GM23338 (cell line): ENCODE measurements around the gene EEF1E1.

Source experiments
- CREB1 ChIP-seq: fragments of 250-450 bp; sonication (Bioruptor Pico); IDR thresholded peaks from 2 replicates; pipeline ENCODE4 v1.5.0; 2020; ENCODE audit warnings: low read depth, mild to moderate bottlenecking, moderate library complexity
- EZH2 ChIP-seq: fragments of 200-600 bp; sonication (generic); IDR thresholded peaks from one replicate; pipeline ENCODE4 v1.8.0; 2017; ENCODE audit warnings: antibody characterized with exemption, mild to moderate bottlenecking, low read depth; ENCODE audit not compliant: unreplicated experiment
- EZH2phosphoT487 ChIP-seq: fragments of 200-600 bp; sonication (generic); IDR thresholded peaks from one replicate; pipeline ENCODE4 v1.8.1; 2018; ENCODE audit warnings: antibody characterized with exemption; ENCODE audit not compliant: unreplicated experiment
- JUNB ChIP-seq: IDR thresholded peaks from one replicate; pipeline ENCODE4 v1.6.1; 2016; ENCODE audit warnings: antibody characterized with exemption; ENCODE audit not compliant: unreplicated experiment
- NANOG ChIP-seq: IDR thresholded peaks from 2 replicates; pipeline ENCODE4 v1.6.1; 2016; ENCODE audit warnings: antibody characterized with exemption, borderline replicate concordance
- POLR2AphosphoS5 ChIP-seq: IDR thresholded peaks from 2 replicates; pipeline ENCODE4 v1.6.1; 2016; ENCODE audit warnings: antibody characterized with exemption, low read depth
- ZNF114 ChIP-seq: fragments of 250-450 bp; sonication (Bioruptor Pico); IDR thresholded peaks from 2 replicates; pipeline ENCODE4 v1.5.0; 2020; ENCODE audit warnings: mild to moderate bottlenecking, moderate library complexity
- ZNF331 ChIP-seq: fragments of 250-450 bp; sonication (Bioruptor Pico); IDR thresholded peaks from 2 replicates; pipeline ENCODE4 v1.5.0; 2020; ENCODE audit warnings: low read depth, mild to moderate bottlenecking, moderate library complexity
- ZNF462 ChIP-seq: fragments of 250-450 bp; sonication (Bioruptor Pico); IDR thresholded peaks from 2 replicates; pipeline ENCODE4 v1.5.0; 2020; ENCODE audit warnings: mild to moderate bottlenecking, moderate library complexity
- TF ChIP-seq, protein P1 (sequence below), 2 experiments: fragments of 200-600 bp in 1 of 2; sonication (generic) in 1 of 2; conservative IDR thresholded peaks; 2 replicates each; pipeline versions ENCODE4 v1.5.1 to v1.6.1; 2016 to 2017; ENCODE audit warnings: antibody characterized with exemption in 2 of 2, low read depth in 2 of 2, mild to moderate bottlenecking in 2 of 2, moderate library complexity in 1 of 2
- TF ChIP-seq, protein P2 (sequence below): IDR thresholded peaks from one replicate; pipeline ENCODE4 v1.6.1; 2018; ENCODE audit warnings: antibody characterized with exemption; ENCODE audit not compliant: unreplicated experiment

- no peak for TF ChIP-seq ZNF331 (CRISPR knock-in tag)
- TF ChIP-seq JUNB, result no peak
- TF ChIP-seq, protein P1, sequence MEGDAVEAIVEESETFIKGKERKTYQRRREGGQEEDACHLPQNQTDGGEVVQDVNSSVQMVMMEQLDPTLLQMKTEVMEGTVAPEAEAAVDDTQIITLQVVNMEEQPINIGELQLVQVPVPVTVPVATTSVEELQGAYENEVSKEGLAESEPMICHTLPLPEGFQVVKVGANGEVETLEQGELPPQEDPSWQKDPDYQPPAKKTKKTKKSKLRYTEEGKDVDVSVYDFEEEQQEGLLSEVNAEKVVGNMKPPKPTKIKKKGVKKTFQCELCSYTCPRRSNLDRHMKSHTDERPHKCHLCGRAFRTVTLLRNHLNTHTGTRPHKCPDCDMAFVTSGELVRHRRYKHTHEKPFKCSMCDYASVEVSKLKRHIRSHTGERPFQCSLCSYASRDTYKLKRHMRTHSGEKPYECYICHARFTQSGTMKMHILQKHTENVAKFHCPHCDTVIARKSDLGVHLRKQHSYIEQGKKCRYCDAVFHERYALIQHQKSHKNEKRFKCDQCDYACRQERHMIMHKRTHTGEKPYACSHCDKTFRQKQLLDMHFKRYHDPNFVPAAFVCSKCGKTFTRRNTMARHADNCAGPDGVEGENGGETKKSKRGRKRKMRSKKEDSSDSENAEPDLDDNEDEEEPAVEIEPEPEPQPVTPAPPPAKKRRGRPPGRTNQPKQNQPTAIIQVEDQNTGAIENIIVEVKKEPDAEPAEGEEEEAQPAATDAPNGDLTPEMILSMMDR (conservative IDR thresholded peaks at IDR 0.05; ENCODE audit: low read depth in 2 of 2), result no peak
- TF ChIP-seq POLR2AphosphoS5, result no peak
- TF ChIP-seq, protein P2, sequence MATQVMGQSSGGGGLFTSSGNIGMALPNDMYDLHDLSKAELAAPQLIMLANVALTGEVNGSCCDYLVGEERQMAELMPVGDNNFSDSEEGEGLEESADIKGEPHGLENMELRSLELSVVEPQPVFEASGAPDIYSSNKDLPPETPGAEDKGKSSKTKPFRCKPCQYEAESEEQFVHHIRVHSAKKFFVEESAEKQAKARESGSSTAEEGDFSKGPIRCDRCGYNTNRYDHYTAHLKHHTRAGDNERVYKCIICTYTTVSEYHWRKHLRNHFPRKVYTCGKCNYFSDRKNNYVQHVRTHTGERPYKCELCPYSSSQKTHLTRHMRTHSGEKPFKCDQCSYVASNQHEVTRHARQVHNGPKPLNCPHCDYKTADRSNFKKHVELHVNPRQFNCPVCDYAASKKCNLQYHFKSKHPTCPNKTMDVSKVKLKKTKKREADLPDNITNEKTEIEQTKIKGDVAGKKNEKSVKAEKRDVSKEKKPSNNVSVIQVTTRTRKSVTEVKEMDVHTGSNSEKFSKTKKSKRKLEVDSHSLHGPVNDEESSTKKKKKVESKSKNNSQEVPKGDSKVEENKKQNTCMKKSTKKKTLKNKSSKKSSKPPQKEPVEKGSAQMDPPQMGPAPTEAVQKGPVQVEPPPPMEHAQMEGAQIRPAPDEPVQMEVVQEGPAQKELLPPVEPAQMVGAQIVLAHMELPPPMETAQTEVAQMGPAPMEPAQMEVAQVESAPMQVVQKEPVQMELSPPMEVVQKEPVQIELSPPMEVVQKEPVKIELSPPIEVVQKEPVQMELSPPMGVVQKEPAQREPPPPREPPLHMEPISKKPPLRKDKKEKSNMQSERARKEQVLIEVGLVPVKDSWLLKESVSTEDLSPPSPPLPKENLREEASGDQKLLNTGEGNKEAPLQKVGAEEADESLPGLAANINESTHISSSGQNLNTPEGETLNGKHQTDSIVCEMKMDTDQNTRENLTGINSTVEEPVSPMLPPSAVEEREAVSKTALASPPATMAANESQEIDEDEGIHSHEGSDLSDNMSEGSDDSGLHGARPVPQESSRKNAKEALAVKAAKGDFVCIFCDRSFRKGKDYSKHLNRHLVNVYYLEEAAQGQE, result no peak
- TF ChIP-seq EZH2, result no peak
- no peak for TF ChIP-seq ZNF114 (CRISPR knock-in tag)
- TF ChIP-seq CREB1 (CRISPR knock-in tag), result no peak
- TF ChIP-seq EZH2phosphoT487, result no peak
- TF ChIP-seq NANOG, result no peak
- TF ChIP-seq ZNF462 (CRISPR knock-in tag), result no peak
Observed at GRCh38 chr6:8105791-8106190, 3.4 kb upstream of the EEF1E1 start.
